ENCODE data around the gene MEGF9.

DNA sequence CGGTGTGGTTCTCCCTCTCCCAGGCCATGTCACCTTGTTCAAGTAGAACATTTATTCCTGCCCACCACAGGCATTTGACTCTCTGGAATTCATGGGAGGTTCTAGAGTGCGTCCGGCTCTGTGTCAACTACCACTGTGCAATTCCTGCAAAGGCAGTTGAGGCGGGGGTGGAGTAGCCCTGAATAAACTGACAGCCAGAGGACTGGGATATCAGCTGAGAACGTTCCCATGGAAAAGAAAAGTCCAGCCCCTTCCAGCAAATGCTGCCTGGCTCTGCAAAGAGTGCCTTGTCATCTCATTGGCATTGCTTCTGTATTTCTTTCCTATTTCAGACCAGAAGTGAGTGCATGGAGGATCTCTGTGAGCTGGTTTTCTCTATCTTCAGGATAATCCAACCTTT lies 18.9 kb upstream of the MEGF9 start:
- TF ChIP-seq EZH2 (IDR thresholded peaks at IDR 0.05; ENCODE audit: low read length), result no peak
- TF ChIP-seq, protein P1, sequence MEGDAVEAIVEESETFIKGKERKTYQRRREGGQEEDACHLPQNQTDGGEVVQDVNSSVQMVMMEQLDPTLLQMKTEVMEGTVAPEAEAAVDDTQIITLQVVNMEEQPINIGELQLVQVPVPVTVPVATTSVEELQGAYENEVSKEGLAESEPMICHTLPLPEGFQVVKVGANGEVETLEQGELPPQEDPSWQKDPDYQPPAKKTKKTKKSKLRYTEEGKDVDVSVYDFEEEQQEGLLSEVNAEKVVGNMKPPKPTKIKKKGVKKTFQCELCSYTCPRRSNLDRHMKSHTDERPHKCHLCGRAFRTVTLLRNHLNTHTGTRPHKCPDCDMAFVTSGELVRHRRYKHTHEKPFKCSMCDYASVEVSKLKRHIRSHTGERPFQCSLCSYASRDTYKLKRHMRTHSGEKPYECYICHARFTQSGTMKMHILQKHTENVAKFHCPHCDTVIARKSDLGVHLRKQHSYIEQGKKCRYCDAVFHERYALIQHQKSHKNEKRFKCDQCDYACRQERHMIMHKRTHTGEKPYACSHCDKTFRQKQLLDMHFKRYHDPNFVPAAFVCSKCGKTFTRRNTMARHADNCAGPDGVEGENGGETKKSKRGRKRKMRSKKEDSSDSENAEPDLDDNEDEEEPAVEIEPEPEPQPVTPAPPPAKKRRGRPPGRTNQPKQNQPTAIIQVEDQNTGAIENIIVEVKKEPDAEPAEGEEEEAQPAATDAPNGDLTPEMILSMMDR (optimal IDR thresholded peaks at IDR 0.05 in 1 of 3, IDR thresholded peaks at IDR 0.05 in 1 of 3, conservative IDR thresholded peaks at IDR 0.05 in 1 of 3; ENCODE audit: extremely low read depth in 1 of 3, insufficient read depth in 2 of 3, low read length in 3 of 3), result no peak

Measured in keratinocyte (primary cell).